Loucy (cell line): ENCODE measurements around the gene NIPAL3.
A peak's percentile ranks its signal among the peaks of the same experiment; 100 is the strongest.

Experiments used
- H2AFZ ChIP-seq: fragments of 200-600 bp; sonication (generic); 2 replicates; pipeline ENCODE4 v1.6.0; 2016; ENCODE audit warnings: antibody characterized with exemption, mild to moderate bottlenecking, low read length, moderate library complexity
- H3F3A ChIP-seq: fragments of 200-600 bp; 2 replicates; pipeline ENCODE4 v1.6.0; 2016; ENCODE audit warnings: antibody characterized with exemption, low read depth, mild to moderate bottlenecking
- H3K27me3 ChIP-seq: fragments of 200-600 bp; sonication (generic); 2 replicates; pipeline ENCODE4 v1.6.1; 2014; ENCODE audit warnings: low read length, mild to moderate bottlenecking; ENCODE audit not compliant: insufficient read depth, poor library complexity, severe bottlenecking
- H3K36me3 ChIP-seq: fragments of 200-600 bp; sonication (generic); 2 replicates; pipeline ENCODE4 v1.6.1; 2016; ENCODE audit warnings: low read length; ENCODE audit not compliant: insufficient read depth
- H3K4me1 ChIP-seq: fragments of 200-600 bp; sonication (generic); 2 replicates; pipeline ENCODE4 v1.5.1; 2014; ENCODE audit warnings: low read length, mild to moderate bottlenecking; ENCODE audit not compliant: insufficient read depth, poor library complexity, severe bottlenecking
- H3K4me2 ChIP-seq: fragments of 200-600 bp; sonication (generic); 2 replicates; pipeline ENCODE4 v1.6.0; 2014; ENCODE audit warnings: antibody characterized with exemption, low read length, low read depth, mild to moderate bottlenecking; ENCODE audit not compliant: poor library complexity, severe bottlenecking
- H3K4me3 ChIP-seq: fragments of 200-600 bp; sonication (generic); 2 replicates; pipeline ENCODE4 v1.5.1; 2014; ENCODE audit warnings: low read length, mild to moderate bottlenecking, mixed read lengths; ENCODE audit not compliant: poor library complexity, severe bottlenecking
- H3K79me2 ChIP-seq: fragments of 200-600 bp; sonication (generic); 2 replicates; pipeline ENCODE4 v1.6.1; 2014; ENCODE audit warnings: low read length; ENCODE audit not compliant: insufficient read depth
- H3K9ac ChIP-seq: fragments of 200-600 bp; sonication (generic); 2 replicates; pipeline ENCODE4 v1.6.0; 2014; ENCODE audit warnings: mild to moderate bottlenecking, low read depth, low read length, moderate library complexity; ENCODE audit not compliant: poor library complexity, severe bottlenecking
- H3K9me2 ChIP-seq: fragments of 200-600 bp; sonication (generic); replicated peaks from 2 replicates; pipeline ENCODE4 v1.6.1; 2016; ENCODE audit warnings: low read depth, low read length, mixed read lengths
- H3K9me3 ChIP-seq: fragments of 200-600 bp; sonication (generic); 2 replicates; pipeline ENCODE4 v1.6.1; 2014; ENCODE audit warnings: mild to moderate bottlenecking, antibody characterized with exemption, low read length, low read depth; ENCODE audit not compliant: insufficient read depth
- H4K20me1 ChIP-seq: fragments of 200-600 bp; sonication (generic); 2 replicates; pipeline ENCODE4 v1.6.0; 2014; ENCODE audit warnings: antibody characterized with exemption, low read length, mild to moderate bottlenecking; ENCODE audit not compliant: insufficient read depth, poor library complexity, severe bottlenecking
- EZH2phosphoT487 ChIP-seq: fragments of 200-600 bp; IDR thresholded peaks from 2 replicates; pipeline ENCODE4 v1.6.1; 2018; ENCODE audit warnings: antibody characterized with exemption, mild to moderate bottlenecking, moderate library complexity, borderline replicate concordance
- TF ChIP-seq, protein P1 (sequence below): fragments of 200-600 bp; sonication (generic); conservative IDR thresholded peaks from 2 replicates; pipeline ENCODE4 v1.5.1; 2014; ENCODE audit warnings: mild to moderate bottlenecking, antibody characterized with exemption, low read length

NIPAL3 gene

DNA sequence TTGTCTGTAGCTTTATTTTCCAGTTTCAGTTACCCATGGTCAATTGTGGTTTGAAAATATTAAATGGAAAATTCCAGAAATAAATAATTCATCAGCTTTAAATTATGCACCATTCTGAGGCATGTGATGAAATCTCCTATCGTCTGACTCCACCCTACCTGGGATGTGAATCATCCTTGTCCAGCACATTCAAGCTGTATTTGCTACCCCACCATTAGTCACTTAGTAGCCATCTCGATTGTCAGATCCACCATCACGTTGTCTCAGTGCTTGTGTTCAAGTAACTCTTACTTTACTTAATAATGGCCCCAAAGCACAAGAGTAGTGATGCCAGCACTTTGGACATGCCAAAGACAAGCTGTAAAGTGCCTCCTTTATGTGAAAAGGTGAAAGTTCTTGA lies 6.1 kb upstream of the NIPAL3 start:
- Histone ChIP-seq H3K9me3 (peaks cover 8% of the 10 kb centered on the region; the same call in 1 of the 2 replicates), H3K9me2 (no peaks in the 10 kb centered on the region), H3K79me2 (no peaks in the 10 kb centered on the region), H3K4me1 (peaks cover 19% of the 10 kb centered on the region), H3K36me3 (no peaks in the 10 kb centered on the region), H3K4me2 (no peak overlapping the region), H4K20me1 (no peaks in the 10 kb centered on the region), H3F3A (no peaks in the 10 kb centered on the region), H3K9ac (no peak overlapping the region), H3K27me3 (no peaks in the 10 kb centered on the region), H3K4me3 (no peak overlapping the region), H2AFZ (no peak overlapping the region)
- TF ChIP-seq, protein P1, sequence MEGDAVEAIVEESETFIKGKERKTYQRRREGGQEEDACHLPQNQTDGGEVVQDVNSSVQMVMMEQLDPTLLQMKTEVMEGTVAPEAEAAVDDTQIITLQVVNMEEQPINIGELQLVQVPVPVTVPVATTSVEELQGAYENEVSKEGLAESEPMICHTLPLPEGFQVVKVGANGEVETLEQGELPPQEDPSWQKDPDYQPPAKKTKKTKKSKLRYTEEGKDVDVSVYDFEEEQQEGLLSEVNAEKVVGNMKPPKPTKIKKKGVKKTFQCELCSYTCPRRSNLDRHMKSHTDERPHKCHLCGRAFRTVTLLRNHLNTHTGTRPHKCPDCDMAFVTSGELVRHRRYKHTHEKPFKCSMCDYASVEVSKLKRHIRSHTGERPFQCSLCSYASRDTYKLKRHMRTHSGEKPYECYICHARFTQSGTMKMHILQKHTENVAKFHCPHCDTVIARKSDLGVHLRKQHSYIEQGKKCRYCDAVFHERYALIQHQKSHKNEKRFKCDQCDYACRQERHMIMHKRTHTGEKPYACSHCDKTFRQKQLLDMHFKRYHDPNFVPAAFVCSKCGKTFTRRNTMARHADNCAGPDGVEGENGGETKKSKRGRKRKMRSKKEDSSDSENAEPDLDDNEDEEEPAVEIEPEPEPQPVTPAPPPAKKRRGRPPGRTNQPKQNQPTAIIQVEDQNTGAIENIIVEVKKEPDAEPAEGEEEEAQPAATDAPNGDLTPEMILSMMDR, result no peak
- TF ChIP-seq EZH2phosphoT487, result no peak

DNA sequence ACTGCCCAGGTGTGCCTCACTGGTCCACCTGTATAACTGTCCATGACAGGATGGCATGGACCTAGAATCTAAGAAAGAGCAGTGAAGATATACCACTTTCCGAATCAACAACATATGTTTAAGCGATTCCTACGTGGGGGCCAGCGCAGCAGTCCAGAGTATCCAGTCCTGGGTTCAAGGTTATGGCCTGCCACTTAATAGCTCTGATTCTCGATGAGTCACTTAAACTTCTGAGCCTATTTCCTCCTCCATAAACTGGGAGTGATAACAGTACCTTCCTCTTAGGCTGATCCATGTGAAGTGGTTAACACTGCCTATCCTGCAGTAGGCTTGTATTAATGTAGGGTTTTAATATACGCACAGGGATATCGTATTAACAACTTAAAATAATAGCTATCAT lies 4.9 kb upstream of the NIPAL3 start:
- Histone ChIP-seq H3K27me3 (no peaks in the 10 kb centered on the region), H3K4me2 (no peak overlapping the region), H3F3A (no peaks in the 10 kb centered on the region), H3K9ac (no peak overlapping the region), H2AFZ (no peak overlapping the region), H3K9me3 (peaks cover 8% of the 10 kb centered on the region; the same call in 1 of the 2 replicates), H3K36me3 (no peaks in the 10 kb centered on the region), H3K9me2 (no peaks in the 10 kb centered on the region), H4K20me1 (no peaks in the 10 kb centered on the region), H3K4me3 (no peak overlapping the region), H3K79me2 (no peaks in the 10 kb centered on the region), H3K4me1 (peaks cover 19% of the 10 kb centered on the region)
- TF ChIP-seq, protein P1, result no peak
- no peak for TF ChIP-seq EZH2phosphoT487

DNA sequence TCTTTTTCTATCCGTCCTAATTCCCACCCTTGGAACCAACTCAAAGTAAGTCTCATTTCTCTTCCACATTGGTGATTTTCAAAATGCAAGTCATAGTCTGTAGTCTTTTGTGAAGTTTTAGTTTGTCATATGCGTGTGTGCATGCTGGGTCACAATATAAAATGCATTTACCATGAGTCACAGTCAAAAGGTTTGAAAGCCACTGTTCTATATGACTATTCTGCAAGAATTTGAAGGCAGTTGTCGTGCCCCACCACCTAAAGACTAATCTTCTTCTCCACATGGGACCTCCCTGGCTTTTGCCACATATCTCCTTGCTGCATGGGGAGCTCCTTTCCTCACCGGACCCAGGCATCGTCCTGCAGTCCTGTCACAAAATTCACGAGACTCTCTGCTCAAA lies 3.6 kb upstream of the NIPAL3 start:
- Histone ChIP-seq H3K9me2 (no peaks in the 10 kb centered on the region), H3K4me2 (peak overlapping the region; percentile 82), H3K27me3 (no peaks in the 10 kb centered on the region), H3K36me3 (no peaks in the 10 kb centered on the region), H3K4me1 (peaks cover 29% of the 10 kb centered on the region), H3K9me3 (peaks cover 8% of the 10 kb centered on the region; the same call in 1 of the 2 replicates), H3F3A (no peaks in the 10 kb centered on the region), H4K20me1 (no peaks in the 10 kb centered on the region), H3K4me3 (no peak overlapping the region), H2AFZ (no peak overlapping the region), H3K9ac (no peak overlapping the region), H3K79me2 (peaks cover 9% of the 10 kb centered on the region; the same call in 1 of the 2 replicates)
- TF ChIP-seq, protein P1, result no peak
- no peak for TF ChIP-seq EZH2phosphoT487
